Stomach (tissue), 4 donors: ENCODE results near the gene KIAA1191.

Experiments used
- POLR2AphosphoS5 ChIP-seq, 3 donors: sonication (generic); formaldehyde crosslinking; IDR thresholded peaks; one replicate each; pipeline ENCODE4 v1.6.1; 2016; ENCODE audit warnings: antibody characterized with exemption in 3 of 3
- TF ChIP-seq, protein P1 (sequence below), 7 experiments: fragments of 450-650 bp in 4 of 7; fragments of 200-600 bp in 3 of 7; sonication (generic) in 3 of 7; IDR thresholded peaks; one replicate each; pipeline ENCODE4 v1.5.1; 2016 to 2019; ENCODE audit warnings: antibody characterized with exemption in 7 of 7, control low read depth in 2 of 7, mild to moderate bottlenecking in 1 of 7

- TF ChIP-seq, protein P1, sequence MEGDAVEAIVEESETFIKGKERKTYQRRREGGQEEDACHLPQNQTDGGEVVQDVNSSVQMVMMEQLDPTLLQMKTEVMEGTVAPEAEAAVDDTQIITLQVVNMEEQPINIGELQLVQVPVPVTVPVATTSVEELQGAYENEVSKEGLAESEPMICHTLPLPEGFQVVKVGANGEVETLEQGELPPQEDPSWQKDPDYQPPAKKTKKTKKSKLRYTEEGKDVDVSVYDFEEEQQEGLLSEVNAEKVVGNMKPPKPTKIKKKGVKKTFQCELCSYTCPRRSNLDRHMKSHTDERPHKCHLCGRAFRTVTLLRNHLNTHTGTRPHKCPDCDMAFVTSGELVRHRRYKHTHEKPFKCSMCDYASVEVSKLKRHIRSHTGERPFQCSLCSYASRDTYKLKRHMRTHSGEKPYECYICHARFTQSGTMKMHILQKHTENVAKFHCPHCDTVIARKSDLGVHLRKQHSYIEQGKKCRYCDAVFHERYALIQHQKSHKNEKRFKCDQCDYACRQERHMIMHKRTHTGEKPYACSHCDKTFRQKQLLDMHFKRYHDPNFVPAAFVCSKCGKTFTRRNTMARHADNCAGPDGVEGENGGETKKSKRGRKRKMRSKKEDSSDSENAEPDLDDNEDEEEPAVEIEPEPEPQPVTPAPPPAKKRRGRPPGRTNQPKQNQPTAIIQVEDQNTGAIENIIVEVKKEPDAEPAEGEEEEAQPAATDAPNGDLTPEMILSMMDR (IDR thresholded peaks at IDR 0.05) = no peak
- TF ChIP-seq POLR2AphosphoS5 (IDR thresholded peaks at IDR 0.05) = no peak
Observed at GRCh38 chr5:176355400-176356178, 6.0 kb downstream of the KIAA1191 start.
